Activated CD8-positive, alpha-beta T cell treated with anti-CD3 and anti-CD28 coated beads, Interleukin-2, amount 10 ng/mL, durations not matched to agents 7 days and 5 days (primary cell): ENCODE results near the gene BCL2. TPM values are rescaled to one million over a fixed set of nuclear protein-coding genes. Genes with fewer than 3 reads are reported as not detected.
A peak's percentile ranks its signal among the peaks of the same experiment; 100 is the strongest.

Source experiments
- ATAC-seq: fragments of 150-1000 bp; cut with Tn5 transposase; one replicate; pipeline ENCODE4 v1.10.0; 2021; ENCODE audit warnings: moderate library complexity
- CTCF ChIA-PET: fragments of 350-600 bp; sonication (Branson Sonifier 250); formaldehyde crosslinking; loops from one replicate; lab custom pipeline; 2021; ENCODE audit warnings: antibody characterized with exemption; lab: Charles Lee
- POLR2A ChIA-PET: fragments of 350-600 bp; sonication (Branson Sonifier 250); formaldehyde crosslinking; loops from one replicate; lab custom pipeline; 2021; ENCODE audit warnings: antibody characterized with exemption; lab: Charles Lee
- DNase-seq: peaks from one replicate; pipeline ENCODE4 v3.0.0-alpha.2; 2020
- H3K27ac Mint-ChIP-seq: one replicate; pipeline ENCODE4 v1.8.0; 2021; ENCODE audit warnings: mild to moderate bottlenecking, mixed read lengths
- H3K27me3 Mint-ChIP-seq: one replicate; pipeline ENCODE4 v1.8.0; 2021; ENCODE audit warnings: low read depth, mixed read lengths
- H3K36me3 Mint-ChIP-seq: one replicate; pipeline ENCODE4 v1.8.0; 2021; ENCODE audit warnings: low read depth, mixed read lengths
- H3K4me1 Mint-ChIP-seq: one replicate; pipeline ENCODE4 v1.8.0; 2021; ENCODE audit warnings: low read depth, mixed read lengths
- H3K4me3 Mint-ChIP-seq: one replicate; pipeline ENCODE4 v1.8.0; 2021; ENCODE audit warnings: mild to moderate bottlenecking, mixed read lengths
- H3K9me3 Mint-ChIP-seq: one replicate; pipeline ENCODE4 v1.8.0; 2022; ENCODE audit warnings: mixed read lengths; ENCODE audit not compliant: insufficient read depth
- total RNA-seq, 2 experiments: library from RNA; stranded (reverse); gene quantifications; one replicate each; pipeline ENCODE4 v1.2.3, GENCODE V29; 2021

Gene BCL2
- total RNA-seq, 2 experiments from 2014 or later, result 140 TPM

DNA sequence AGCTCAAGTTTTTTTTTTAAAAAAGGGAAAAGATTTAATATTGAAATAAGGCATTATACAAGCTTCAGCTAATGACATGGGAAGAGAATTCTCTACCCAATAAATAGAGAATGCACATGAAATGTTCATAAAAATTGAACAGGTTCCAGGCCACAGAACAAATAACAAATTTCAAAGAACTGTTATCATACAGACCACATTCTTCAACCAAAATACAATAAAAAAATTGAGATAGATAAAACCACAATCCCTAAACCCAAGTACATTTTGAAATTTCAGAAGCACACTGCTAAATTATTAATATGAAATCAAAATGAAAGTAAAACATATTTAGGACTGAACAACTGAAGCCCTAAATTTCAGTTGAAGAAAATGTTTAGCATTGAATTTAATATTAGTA, 89.6 kb downstream of the BCL2 start:
- POLR2A ChIA-PET, result no interaction called here

DNA sequence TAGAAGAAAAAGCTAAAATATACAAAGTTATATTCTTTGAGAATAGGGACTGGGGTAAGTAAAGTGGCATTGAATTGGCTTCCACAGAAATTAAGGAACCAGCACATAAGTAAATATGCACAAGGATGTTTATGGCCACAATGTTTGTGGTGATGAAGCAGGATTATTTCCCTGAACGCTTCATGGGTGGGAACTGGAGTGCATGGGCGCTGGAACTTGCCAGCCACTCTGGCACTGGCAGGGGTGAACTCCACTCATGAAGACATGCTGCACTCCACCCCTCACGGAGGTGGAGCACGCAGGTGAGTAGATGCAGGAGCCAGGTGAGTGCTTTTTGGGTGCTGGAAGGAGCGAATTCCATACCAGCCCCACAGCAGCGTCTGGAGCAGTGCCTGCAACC, 94.1 kb downstream of the BCL2 start:
- Mint-ChIP-seq H3K36me3 (peaks cover 78% of the 10 kb centered on the region), H3K4me1 (peaks cover 77% of the 10 kb centered on the region), H3K27me3 (no peaks in the 10 kb centered on the region), H3K9me3 (peaks cover 6% of the 10 kb centered on the region), H3K4me3 (no peak overlapping the region), H3K27ac (no peak overlapping the region)
- no peak for ATAC-seq
- CTCF ChIA-PET, result interaction anchor here (0.9 to 3.1 kb wide), 8 partner anchors 9 to 94 kb away, joined by 3 to 18 read pairs (median 3); partner anchors contain the start of gene BCL2
- POLR2A ChIA-PET, result interaction anchor here (1.0 to 2.2 kb wide), 5 partner anchors 9 to 92 kb away, joined by 3 to 12 read pairs (median 3); no protein-coding TSS in a partner anchor
- no peak for DNase-seq

More for the DNA sequence above, 89.6 kb downstream of the BCL2 start:
- peaks cover 72% of the 10 kb centered on the region for H3K4me1 Mint-ChIP-seq
- no peak for DNase-seq
- CTCF ChIA-PET, result no interaction called here
- no peaks in the 10 kb centered on the region for H3K27me3 Mint-ChIP-seq
- peaks cover 72% of the 10 kb centered on the region for H3K36me3 Mint-ChIP-seq
- ATAC-seq, result no peak
- peak overlapping the region; percentile 57 for H3K4me3 Mint-ChIP-seq
- H3K9me3 Mint-ChIP-seq, result peaks cover 4% of the 10 kb centered on the region
- H3K27ac Mint-ChIP-seq, result no peak overlapping the region

DNA sequence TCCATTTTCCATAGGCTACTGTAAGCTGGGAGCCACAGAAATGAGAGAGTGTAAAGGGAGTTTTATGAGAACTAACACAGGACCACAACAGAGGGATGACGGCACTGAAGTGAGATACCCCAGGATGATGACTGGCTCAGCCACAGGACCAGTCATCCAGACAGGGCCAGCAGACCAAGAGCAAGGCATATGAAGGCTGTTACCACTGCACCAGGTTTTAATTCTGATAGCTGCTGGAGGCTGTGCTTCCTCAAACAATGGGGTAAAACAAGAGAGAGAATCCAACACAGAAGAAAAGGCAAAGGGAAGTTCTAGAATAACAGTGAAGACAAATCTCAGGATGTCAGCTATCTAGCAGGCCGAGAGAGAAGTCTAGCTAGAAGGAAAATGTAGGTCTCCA, 94.9 kb downstream of the BCL2 start:
- no peak for DNase-seq
- H3K9me3 Mint-ChIP-seq, result peaks cover 6% of the 10 kb centered on the region
- peaks cover 77% of the 10 kb centered on the region for H3K4me1 Mint-ChIP-seq
- peak overlapping the region; percentile 55 for H3K27ac Mint-ChIP-seq
- POLR2A ChIA-PET, result interaction anchor here (0.7 to 2.2 kb wide), 8 partner anchors 8 to 93 kb away, joined by 3 to 12 read pairs (median 3); no protein-coding TSS in a partner anchor
- no peaks in the 10 kb centered on the region for H3K27me3 Mint-ChIP-seq
- CTCF ChIA-PET, result interaction anchor here (0.9 to 3.1 kb wide), 8 partner anchors 15 to 95 kb away, joined by 3 to 18 read pairs (median 4); partner anchors contain the start of gene BCL2
- ATAC-seq, result peak; percentile 67
- H3K4me3 Mint-ChIP-seq, result peak overlapping the region; percentile 4
- peaks cover 78% of the 10 kb centered on the region for H3K36me3 Mint-ChIP-seq

DNA sequence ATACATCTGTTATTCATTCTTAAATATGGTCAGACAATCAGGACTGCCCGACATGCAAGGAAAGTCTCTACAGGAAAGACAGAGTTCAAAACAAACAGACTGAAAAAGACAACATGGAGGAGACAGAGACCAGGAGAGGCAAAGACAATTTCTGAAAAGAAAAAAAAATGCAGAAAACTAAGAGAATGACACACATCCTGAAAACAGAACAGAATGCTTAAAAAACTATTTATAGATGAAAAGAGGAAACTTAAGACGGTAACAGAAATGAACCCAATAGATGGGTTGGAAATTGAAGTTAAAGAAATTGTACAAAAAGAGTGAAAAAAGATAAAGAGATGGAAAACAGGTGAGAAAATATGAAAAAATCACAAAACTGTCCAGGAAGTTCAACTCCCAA, 95.7 kb downstream of the BCL2 start:
- Mint-ChIP-seq H3K9me3 (peaks cover 6% of the 10 kb centered on the region), H3K27me3 (no peaks in the 10 kb centered on the region), H3K36me3 (peaks cover 80% of the 10 kb centered on the region), H3K4me3 (peak overlapping the region; percentile 4), H3K4me1 (peaks cover 79% of the 10 kb centered on the region), H3K27ac (peak overlapping the region; percentile 55)
- ChIA-PET CTCF (interaction anchor here (0.9 to 1.9 kb wide), 4 partner anchors 14 to 89 kb away, joined by 3 to 4 read pairs (median 4); no protein-coding TSS in a partner anchor), POLR2A (interaction anchor here (2.2 kb wide), 1 partner anchor 94 kb away, joined by 12 read pairs; no protein-coding TSS in a partner anchor)
- no peak for ATAC-seq
- peak; percentile 17 for DNase-seq

DNA sequence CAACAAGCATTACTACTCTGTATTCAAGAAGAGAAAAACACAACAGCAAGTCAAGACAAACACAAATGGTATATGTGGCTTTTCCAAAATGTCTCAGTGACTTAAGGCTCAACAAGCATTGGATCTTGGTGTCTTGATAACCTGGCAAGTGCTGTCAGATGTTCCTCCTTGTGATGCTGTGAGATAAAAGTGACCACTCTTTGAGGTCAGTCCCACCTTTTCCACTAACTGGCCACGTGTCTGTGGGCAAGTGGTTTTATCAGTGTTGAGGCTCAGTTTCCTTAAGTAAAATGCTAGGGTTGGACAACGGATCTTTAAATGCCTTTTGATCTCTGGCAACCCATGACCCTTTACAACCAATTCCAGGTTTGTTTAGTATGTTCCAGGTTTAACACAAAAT, 98.7 kb downstream of the BCL2 start:
- Mint-ChIP-seq H3K9me3 (peaks cover 6% of the 10 kb centered on the region), H3K27me3 (no peaks in the 10 kb centered on the region), H3K4me1 (peaks cover 91% of the 10 kb centered on the region), H3K4me3 (peak overlapping the region; percentile 26), H3K36me3 (peaks cover 86% of the 10 kb centered on the region), H3K27ac (peak overlapping the region; percentile 69)
- ATAC-seq, result peak; percentile 32
- POLR2A ChIA-PET, result interaction anchor here (1.0 kb wide), 1 partner anchor 98 kb away, joined by 3 read pairs; the partner anchor contains the start of gene BCL2
- CTCF ChIA-PET, result interaction anchor here (1.0 to 1.6 kb wide), 4 partner anchors 66 to 97 kb away, joined by 3 to 10 read pairs (median 3); no protein-coding TSS in a partner anchor
- peak; percentile 73 for DNase-seq

DNA sequence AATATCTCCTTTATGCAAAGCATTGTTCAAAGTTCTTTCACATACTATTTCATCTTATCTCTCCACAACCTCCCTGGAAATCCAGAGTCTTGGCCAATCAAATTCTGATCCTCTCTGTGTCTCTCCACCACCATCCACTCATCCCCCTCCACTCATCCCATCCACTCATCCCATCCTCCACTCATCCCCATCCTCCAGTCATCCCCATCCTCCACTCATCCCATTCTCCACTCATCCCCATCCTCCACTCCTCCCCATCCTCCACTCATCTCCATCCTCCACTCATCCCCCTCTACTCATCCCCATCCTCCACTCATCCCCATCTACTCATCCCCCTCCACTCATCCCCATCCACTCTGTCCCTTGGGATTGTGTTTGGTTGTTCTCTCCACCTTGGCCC, 101.1 kb downstream of the BCL2 start:
- no peak for DNase-seq
- Mint-ChIP-seq H3K4me3 (no peak overlapping the region), H3K9me3 (peaks cover 6% of the 10 kb centered on the region), H3K27me3 (no peaks in the 10 kb centered on the region), H3K36me3 (peaks cover 83% of the 10 kb centered on the region), H3K27ac (peak overlapping the region; percentile 90), H3K4me1 (peaks cover 95% of the 10 kb centered on the region)
- ChIA-PET CTCF (interaction anchor here (0.8 kb wide), 1 partner anchor 9 kb away, joined by 4 read pairs; no protein-coding TSS in a partner anchor), POLR2A (interaction anchor here (0.8 to 1.6 kb wide), 4 partner anchors 13 to 100 kb away, joined by 3 to 6 read pairs (median 4); partner anchors contain the start of gene BCL2)
- ATAC-seq, result no peak

DNA sequence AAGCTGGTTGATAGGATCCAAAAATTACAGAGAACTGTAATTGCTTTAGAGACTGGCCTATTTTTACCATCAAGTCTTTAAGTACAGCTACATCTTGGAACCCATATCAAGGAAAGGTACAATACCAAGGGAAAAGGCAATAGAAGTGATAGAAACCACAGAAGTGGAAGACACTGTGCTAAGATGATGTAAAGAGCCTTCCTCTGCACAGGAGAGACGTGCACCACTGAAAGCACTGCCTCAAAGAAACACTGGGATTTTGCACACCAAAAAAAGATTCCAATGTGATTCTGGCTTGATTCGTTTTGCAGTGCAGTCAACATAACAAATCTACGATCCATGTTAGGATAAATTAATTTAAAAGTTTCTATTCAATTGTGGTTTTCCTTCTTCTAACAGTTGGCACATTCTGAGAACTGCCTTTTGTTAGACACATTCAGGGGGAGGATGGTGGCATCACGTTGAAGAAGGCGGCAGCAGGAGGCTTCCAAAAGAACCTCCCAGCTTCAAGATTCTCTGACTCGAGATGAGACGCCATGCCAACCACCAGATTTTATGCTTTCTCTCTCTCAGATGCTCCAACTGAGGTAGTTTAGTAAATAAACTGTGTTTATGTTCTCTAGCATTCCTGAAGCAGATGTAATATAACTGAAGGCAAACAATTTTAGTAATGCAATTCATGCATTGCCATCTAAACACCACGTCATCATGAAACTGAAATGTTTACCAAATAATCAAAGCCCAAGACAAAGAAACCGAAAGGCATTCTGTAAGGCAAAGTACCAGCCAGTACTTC, 102.9 kb downstream of the BCL2 start:
- no peaks in the 10 kb centered on the region for H3K9me3 Mint-ChIP-seq
- peak overlapping the region; percentile 90 for H3K27ac Mint-ChIP-seq
- DNase-seq (peak; percentile 56), ATAC-seq (peak; percentile 42)
- peaks cover 80% of the 10 kb centered on the region for H3K36me3 Mint-ChIP-seq
- ChIA-PET CTCF (interaction anchor here (0.9 to 1.1 kb wide), 2 partner anchors 20 to 100 kb away, joined by 3 to 5 read pairs; no protein-coding TSS in a partner anchor), POLR2A (interaction anchor here (0.7 to 1.5 kb wide), 7 partner anchors 8 to 101 kb away, joined by 3 to 16 read pairs (median 8); no protein-coding TSS in a partner anchor)
- peak overlapping the region; percentile 72 for H3K4me3 Mint-ChIP-seq
- H3K4me1 Mint-ChIP-seq, result peaks cover 98% of the 10 kb centered on the region
- H3K27me3 Mint-ChIP-seq, result no peaks in the 10 kb centered on the region

DNA sequence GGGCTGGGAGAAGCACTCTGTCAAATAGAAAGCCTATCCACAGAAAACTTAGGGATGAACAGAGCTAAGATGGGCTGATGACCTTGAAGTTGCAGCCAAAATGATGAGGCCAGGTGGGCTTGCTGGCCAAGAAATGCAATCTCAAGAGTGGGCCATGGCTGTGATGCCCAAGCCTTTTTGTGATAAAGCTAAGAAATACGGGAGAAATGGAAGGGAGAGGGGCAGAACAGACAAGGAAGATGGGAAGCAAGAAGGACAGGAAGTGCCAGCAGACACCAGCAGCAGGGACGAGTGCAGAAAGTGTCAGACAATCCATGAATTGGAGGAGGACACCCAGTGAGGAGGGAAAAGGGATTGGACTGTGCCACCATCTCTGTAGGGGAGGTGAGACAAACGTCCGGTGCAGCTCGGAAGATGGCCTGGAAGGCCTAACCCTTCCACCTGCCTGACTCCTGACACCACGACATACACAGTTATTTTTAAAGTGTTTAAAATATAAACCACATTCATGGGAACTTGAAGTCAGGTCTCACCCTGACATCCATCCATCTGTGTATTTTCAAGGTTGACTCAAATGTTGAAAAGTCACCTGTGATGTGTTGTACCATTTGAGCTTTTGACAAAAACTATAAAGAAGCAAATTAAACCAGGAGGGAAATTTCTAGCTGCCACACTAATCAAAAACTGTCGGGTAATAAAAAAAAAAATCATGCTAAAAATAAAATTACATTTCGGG, 105.5 kb downstream of the BCL2 start:
- ChIA-PET CTCF (interaction anchor here (0.7 to 2.2 kb wide), 9 partner anchors 10 to 104 kb away, joined by 3 to 15 read pairs (median 6); no protein-coding TSS in a partner anchor), POLR2A (interaction anchor here (1.1 to 6.3 kb wide), 12 partner anchors 9 to 105 kb away, joined by 3 to 59 read pairs (median 8); partner anchors contain the start of gene BCL2)
- no peak for DNase-seq
- peak overlapping the region; percentile 88 for H3K27ac Mint-ChIP-seq
- H3K4me1 Mint-ChIP-seq, result peaks cover 94% of the 10 kb centered on the region
- peak overlapping the region; percentile 82 for H3K4me3 Mint-ChIP-seq
- H3K27me3 Mint-ChIP-seq, result no peaks in the 10 kb centered on the region
- no peaks in the 10 kb centered on the region for H3K9me3 Mint-ChIP-seq
- no peak for ATAC-seq
- H3K36me3 Mint-ChIP-seq, result peaks cover 77% of the 10 kb centered on the region

DNA sequence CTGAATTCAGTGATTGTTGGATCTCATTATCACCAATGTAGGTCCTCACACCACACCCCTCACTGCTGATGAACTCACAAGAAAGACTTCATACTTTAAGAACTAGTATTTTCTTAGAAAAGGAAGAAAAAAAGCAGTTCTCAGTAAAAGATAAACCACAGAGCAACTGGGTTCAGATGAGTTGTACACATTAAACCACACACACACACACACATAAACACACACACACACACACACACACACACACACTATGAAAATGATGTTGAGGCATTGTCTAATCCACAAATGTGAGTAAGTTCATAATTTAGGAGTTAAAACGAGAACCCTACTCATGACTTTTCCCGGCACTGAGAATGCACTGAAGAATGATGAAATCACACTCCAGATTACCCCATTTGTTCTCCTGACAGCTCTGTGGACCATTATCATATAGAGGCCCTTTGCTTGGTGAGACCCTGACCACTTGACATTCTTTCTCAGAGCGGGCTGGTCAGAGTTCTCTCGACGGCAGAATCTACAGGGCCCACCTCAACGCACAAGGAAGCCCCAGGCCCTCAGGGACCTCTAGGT, 106.2 kb downstream of the BCL2 start:
- Mint-ChIP-seq H3K9me3 (no peaks in the 10 kb centered on the region), H3K27me3 (no peaks in the 10 kb centered on the region), H3K4me1 (peaks cover 93% of the 10 kb centered on the region), H3K27ac (peak overlapping the region; percentile 88), H3K4me3 (peak overlapping the region; percentile 82), H3K36me3 (peaks cover 77% of the 10 kb centered on the region)
- ChIA-PET CTCF (interaction anchor here (0.7 to 2.2 kb wide), 8 partner anchors 9 to 104 kb away, joined by 3 to 15 read pairs (median 6); no protein-coding TSS in a partner anchor), POLR2A (interaction anchor here (1.1 to 6.3 kb wide), 11 partner anchors 8 to 106 kb away, joined by 3 to 59 read pairs (median 10); partner anchors contain the start of gene BCL2)
- DNase-seq (peak; percentile 66), ATAC-seq (peak; percentile 63)

DNA sequence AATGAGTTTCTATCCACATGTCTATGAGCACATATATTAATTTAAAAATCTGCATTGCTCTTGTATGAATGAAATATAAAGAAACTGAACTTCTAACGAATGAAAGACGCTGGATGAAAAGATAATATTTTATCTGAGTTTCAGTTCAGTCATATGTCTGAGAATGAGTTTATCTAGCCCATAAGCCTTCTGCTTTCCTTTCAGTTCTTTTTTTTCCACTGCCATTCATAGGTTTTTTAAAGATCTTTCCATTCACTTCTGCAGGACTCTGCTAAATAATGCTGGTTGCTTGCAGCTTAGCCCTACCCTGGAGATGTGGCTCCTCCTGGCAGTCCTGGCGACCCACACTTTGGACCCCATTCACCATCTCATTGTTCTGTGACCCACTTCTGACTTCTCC, 109.0 kb downstream of the BCL2 start:
- no peak for DNase-seq
- no peak for ATAC-seq
- H3K4me1 Mint-ChIP-seq, result peaks cover 87% of the 10 kb centered on the region
- H3K9me3 Mint-ChIP-seq, result no peaks in the 10 kb centered on the region
- peak overlapping the region; percentile 88 for H3K27ac Mint-ChIP-seq
- no peaks in the 10 kb centered on the region for H3K27me3 Mint-ChIP-seq
- peak overlapping the region; percentile 82 for H3K4me3 Mint-ChIP-seq
- ChIA-PET CTCF (interaction anchor here (1.3 to 6.9 kb wide), 5 partner anchors 10 to 113 kb away, joined by 3 to 54 read pairs (median 6); partner anchors contain the start of gene BCL2), POLR2A (interaction anchor here (0.6 to 13.5 kb wide), 6 partner anchors 10 to 108 kb away, joined by 3 to 205 read pairs (median 34); partner anchors contain the start of gene BCL2)
- H3K36me3 Mint-ChIP-seq, result peaks cover 77% of the 10 kb centered on the region
